ENCODE results near the gene STAMBPL1.
A peak's percentile ranks its signal among the peaks of the same experiment; 100 is the strongest.

STAMBPL1 gene

GRCh38 chr10:88879534-88880281 lies at the start of gene STAMBPL1:
TSS of gene STAMBPL1 (plus strand) at chr10:88880245. CDS start at chr10:88901709, 21,464 bp downstream.
- TF ChIP-seq EZH2phosphoT487 (IDR thresholded peaks at IDR 0.05; ENCODE audit: borderline replicate concordance) (no peak), CTCF (conservative IDR thresholded peaks at IDR 0.05; ENCODE audit: low read length) (no peak)

GRCh38 chr10:88830643-88831268 lies 49.3 kb upstream of the STAMBPL1 start:
- H3K9me3 ChIP-seq (ENCODE audit: insufficient read depth, low read depth, low read length): no peaks in the 10 kb centered on the region
- H3K4me2 ChIP-seq (ENCODE audit: low read depth, low read length, poor library complexity, severe bottlenecking): peak overlapping the region; percentile 21
- no peaks in the 10 kb centered on the region for H3K79me2 ChIP-seq (ENCODE audit: insufficient read depth, low read length)
- no peaks in the 10 kb centered on the region for H3K36me3 ChIP-seq (ENCODE audit: insufficient read depth, low read length)
- H3F3A ChIP-seq (ENCODE audit: low read depth): no peaks in the 10 kb centered on the region
- H2AFZ ChIP-seq (ENCODE audit: low read length): 0 out of 2 replicates have a peak overlapping the region, but pooled peaks have one; percentile 13
- TF ChIP-seq EZH2phosphoT487 (IDR thresholded peaks at IDR 0.05; ENCODE audit: borderline replicate concordance): no peak
- TF ChIP-seq CTCF (conservative IDR thresholded peaks at IDR 0.05; ENCODE audit: low read length): no peak
- no peak overlapping the region for H3K9ac ChIP-seq (ENCODE audit: low read depth, low read length, poor library complexity, severe bottlenecking)
- H3K4me1 ChIP-seq (ENCODE audit: insufficient read depth, low read length, poor library complexity, severe bottlenecking): peaks cover 46% of the 10 kb centered on the region
- no peaks in the 10 kb centered on the region for H3K9me2 ChIP-seq (replicated peaks; ENCODE audit: low read depth, low read length)
- no peaks in the 10 kb centered on the region for H4K20me1 ChIP-seq (ENCODE audit: insufficient read depth, low read length, poor library complexity, severe bottlenecking)
- H3K27me3 ChIP-seq (ENCODE audit: insufficient read depth, low read length, poor library complexity, severe bottlenecking): no peaks in the 10 kb centered on the region
- H3K4me3 ChIP-seq (ENCODE audit: low read length, poor library complexity, severe bottlenecking): no peak overlapping the region

More at GRCh38 chr10:88879534-88880281, at the start of gene STAMBPL1:
- Histone ChIP-seq H2AFZ (ENCODE audit: low read length) (peak within 1 kb of the TSS; percentile 90), H3K9me3 (ENCODE audit: insufficient read depth, low read depth, low read length) (no peaks in the 10 kb centered on the region), H3K4me1 (ENCODE audit: insufficient read depth, low read length, poor library complexity, severe bottlenecking) (peaks cover 60% of the 10 kb centered on the region), H3K9me2 (replicated peaks; ENCODE audit: low read depth, low read length) (no peaks in the 10 kb centered on the region), H4K20me1 (ENCODE audit: insufficient read depth, low read length, poor library complexity, severe bottlenecking) (peaks cover 35% of the 10 kb centered on the region), H3K36me3 (ENCODE audit: insufficient read depth, low read length) (no peaks in the 10 kb centered on the region), H3K4me2 (ENCODE audit: low read depth, low read length, poor library complexity, severe bottlenecking) (peak within 1 kb of the TSS; percentile 92), H3K79me2 (ENCODE audit: insufficient read depth, low read length) (peaks cover 42% of the 10 kb centered on the region), H3K27me3 (ENCODE audit: insufficient read depth, low read length, poor library complexity, severe bottlenecking) (no peaks in the 10 kb centered on the region), H3K4me3 (ENCODE audit: low read length, poor library complexity, severe bottlenecking) (peak within 1 kb of the TSS; percentile 96), H3F3A (ENCODE audit: low read depth) (peaks cover 7% of the 10 kb centered on the region; the same call in 1 of the 2 replicates), H3K9ac (ENCODE audit: low read depth, low read length, poor library complexity, severe bottlenecking) (peak within 1 kb of the TSS; percentile 92)

- peak overlapping the region; percentile 21 for H3K4me2 ChIP-seq (ENCODE audit: low read depth, low read length, poor library complexity, severe bottlenecking)
- H3K9me3 ChIP-seq (ENCODE audit: insufficient read depth, low read depth, low read length): no peaks in the 10 kb centered on the region
- peak overlapping the region; percentile 13; the same call in 1 of the 2 replicates for H2AFZ ChIP-seq (ENCODE audit: low read length)
- H3F3A ChIP-seq (ENCODE audit: low read depth): no peaks in the 10 kb centered on the region
- H3K36me3 ChIP-seq (ENCODE audit: insufficient read depth, low read length): no peaks in the 10 kb centered on the region
- H3K9ac ChIP-seq (ENCODE audit: low read depth, low read length, poor library complexity, severe bottlenecking): no peak overlapping the region
- H3K4me3 ChIP-seq (ENCODE audit: low read length, poor library complexity, severe bottlenecking): no peak overlapping the region
- H3K4me1 ChIP-seq (ENCODE audit: insufficient read depth, low read length, poor library complexity, severe bottlenecking): peaks cover 49% of the 10 kb centered on the region
- no peaks in the 10 kb centered on the region for H4K20me1 ChIP-seq (ENCODE audit: insufficient read depth, low read length, poor library complexity, severe bottlenecking)
- no peaks in the 10 kb centered on the region for H3K27me3 ChIP-seq (ENCODE audit: insufficient read depth, low read length, poor library complexity, severe bottlenecking)
- TF ChIP-seq CTCF (conservative IDR thresholded peaks at IDR 0.05; ENCODE audit: low read length) (no peak), EZH2phosphoT487 (IDR thresholded peaks at IDR 0.05; ENCODE audit: borderline replicate concordance) (no peak)
- H3K79me2 ChIP-seq (ENCODE audit: insufficient read depth, low read length): no peaks in the 10 kb centered on the region
- no peaks in the 10 kb centered on the region for H3K9me2 ChIP-seq (replicated peaks; ENCODE audit: low read depth, low read length)
Observed at GRCh38 chr10:88831709-88832108, 48.3 kb upstream of the STAMBPL1 start.
